Measurements from ENCODE around the gene VIPR2. TPM values are rescaled to one million over a fixed set of nuclear protein-coding genes. Genes with fewer than 3 reads are reported as not detected.
"Not testable (repeated sequence)": the region's sequence is repeated elsewhere in the genome, so short reads cannot be mapped to it uniquely, and the experiment has no call there.

Gene VIPR2
- total RNA-seq, 3 donors from 2014 or later = 0.48 to 14.0 (median 4.6) TPM

DNA sequence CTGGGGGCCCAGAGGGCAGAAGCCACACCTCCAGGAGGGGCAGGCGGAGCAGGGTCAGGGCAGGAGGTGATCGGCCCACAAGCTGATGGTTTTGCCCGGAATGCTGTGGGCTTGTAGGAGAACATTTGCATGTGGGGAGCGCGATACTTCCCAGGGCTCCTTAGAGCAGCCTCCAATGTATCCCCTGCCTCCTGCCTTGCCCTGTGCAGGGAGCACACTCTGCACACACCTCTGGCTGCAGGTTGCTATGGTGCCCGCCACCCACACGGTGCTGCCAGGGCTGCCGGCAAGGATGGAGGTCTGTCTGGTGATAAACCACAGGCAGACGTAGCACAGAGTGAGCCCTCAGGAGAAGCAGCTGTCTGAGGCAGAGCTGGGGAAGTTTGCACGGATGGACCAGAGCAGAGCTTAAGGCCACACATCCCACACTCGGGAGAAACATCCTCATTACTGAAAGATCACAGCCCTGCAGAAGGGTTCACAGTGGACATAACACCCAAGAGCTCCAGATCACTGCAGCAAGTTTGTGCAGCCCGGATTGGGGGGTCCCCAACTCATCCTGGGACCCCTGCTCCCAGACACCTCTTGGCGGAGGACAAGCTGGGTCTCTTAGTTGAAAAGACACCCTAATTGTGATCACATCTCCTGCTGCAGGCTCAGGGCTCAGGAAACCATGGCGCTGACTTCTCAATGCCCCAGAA, 41.8 kb downstream of the VIPR2 start:
- peaks cover 0 to 5% of the 10 kb centered on the region in 2 donors for H3K4me1 ChIP-seq
- H3K36me3 ChIP-seq = no peaks in the 10 kb centered on the region
- no peak overlapping the region for H3K27ac ChIP-seq
- H3K9me3 ChIP-seq = no peaks in the 10 kb centered on the region
- intact Hi-C loops (cut with DNase I; ENCODE audit: low total_unique reads) = no loop called here
- H3K4me3 ChIP-seq = no peak overlapping the region
- DNase-seq (ENCODE audit: low spot score in 2 of 2) = peak in 1 of 2 donors; percentile 43
- H3K27me3 ChIP-seq = no peaks in the 10 kb centered on the region
- TF ChIP-seq, protein P1, sequence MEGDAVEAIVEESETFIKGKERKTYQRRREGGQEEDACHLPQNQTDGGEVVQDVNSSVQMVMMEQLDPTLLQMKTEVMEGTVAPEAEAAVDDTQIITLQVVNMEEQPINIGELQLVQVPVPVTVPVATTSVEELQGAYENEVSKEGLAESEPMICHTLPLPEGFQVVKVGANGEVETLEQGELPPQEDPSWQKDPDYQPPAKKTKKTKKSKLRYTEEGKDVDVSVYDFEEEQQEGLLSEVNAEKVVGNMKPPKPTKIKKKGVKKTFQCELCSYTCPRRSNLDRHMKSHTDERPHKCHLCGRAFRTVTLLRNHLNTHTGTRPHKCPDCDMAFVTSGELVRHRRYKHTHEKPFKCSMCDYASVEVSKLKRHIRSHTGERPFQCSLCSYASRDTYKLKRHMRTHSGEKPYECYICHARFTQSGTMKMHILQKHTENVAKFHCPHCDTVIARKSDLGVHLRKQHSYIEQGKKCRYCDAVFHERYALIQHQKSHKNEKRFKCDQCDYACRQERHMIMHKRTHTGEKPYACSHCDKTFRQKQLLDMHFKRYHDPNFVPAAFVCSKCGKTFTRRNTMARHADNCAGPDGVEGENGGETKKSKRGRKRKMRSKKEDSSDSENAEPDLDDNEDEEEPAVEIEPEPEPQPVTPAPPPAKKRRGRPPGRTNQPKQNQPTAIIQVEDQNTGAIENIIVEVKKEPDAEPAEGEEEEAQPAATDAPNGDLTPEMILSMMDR (IDR thresholded peaks at IDR 0.05) = no peak
- TF ChIP-seq POLR2AphosphoS5 (IDR thresholded peaks at IDR 0.05) (no peak), POLR2A (IDR thresholded peaks at IDR 0.05) (no peak)

DNA sequence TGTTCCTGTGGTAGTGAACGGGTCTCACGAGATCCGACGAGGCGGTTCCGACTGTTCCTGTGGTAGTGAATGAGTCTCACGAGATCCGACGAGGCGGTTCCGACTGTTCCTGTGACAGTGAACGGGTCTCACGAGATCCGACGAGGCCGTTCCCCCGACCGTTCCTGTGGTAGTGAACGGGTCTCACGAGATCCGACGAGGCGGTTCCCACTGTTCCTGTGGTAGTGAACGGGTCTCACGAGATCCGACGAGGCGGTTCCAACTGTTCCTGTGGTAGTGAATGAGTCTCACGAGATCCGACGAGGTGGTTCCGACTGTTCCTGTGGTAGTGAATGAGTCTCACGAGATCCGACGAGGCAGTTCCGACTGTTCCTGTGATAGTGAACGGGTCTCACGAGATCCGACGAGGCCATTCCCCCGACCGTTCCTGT, 43.0 kb downstream of the VIPR2 start:
- intact Hi-C loops (cut with DNase I; ENCODE audit: low total_unique reads); H3K27ac ChIP-seq; H3K4me1 ChIP-seq; H3K4me3 ChIP-seq; H3K27me3 ChIP-seq; H3K9me3 ChIP-seq; H3K36me3 ChIP-seq: not testable (repeated sequence)
- DNase-seq (ENCODE audit: low spot score in 2 of 2) = peak in 1 of 2 donors; percentile 38

DNA sequence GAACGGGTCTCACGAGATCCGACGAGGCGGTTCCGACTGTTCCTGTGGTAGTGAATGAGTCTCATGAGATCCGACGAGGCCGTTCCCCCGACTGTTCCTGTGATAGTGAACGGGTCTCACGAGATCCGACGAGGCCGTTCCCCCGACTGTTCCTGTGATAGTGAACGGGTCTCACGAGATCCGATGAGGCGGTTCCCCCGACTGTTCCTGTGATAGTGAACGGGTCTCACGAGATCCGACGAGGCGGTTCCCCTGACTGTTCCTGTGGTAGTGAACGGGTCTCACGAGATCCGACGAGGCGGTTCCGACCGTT, 43.6 kb downstream of the VIPR2 start:
- H3K4me1 ChIP-seq; H3K4me3 ChIP-seq; H3K36me3 ChIP-seq; H3K9me3 ChIP-seq; intact Hi-C loops (cut with DNase I; ENCODE audit: low total_unique reads); H3K27ac ChIP-seq; H3K27me3 ChIP-seq: not testable (repeated sequence)
- peak in 1 of 2 donors; percentile 43 for DNase-seq (ENCODE audit: low spot score in 2 of 2)

DNA sequence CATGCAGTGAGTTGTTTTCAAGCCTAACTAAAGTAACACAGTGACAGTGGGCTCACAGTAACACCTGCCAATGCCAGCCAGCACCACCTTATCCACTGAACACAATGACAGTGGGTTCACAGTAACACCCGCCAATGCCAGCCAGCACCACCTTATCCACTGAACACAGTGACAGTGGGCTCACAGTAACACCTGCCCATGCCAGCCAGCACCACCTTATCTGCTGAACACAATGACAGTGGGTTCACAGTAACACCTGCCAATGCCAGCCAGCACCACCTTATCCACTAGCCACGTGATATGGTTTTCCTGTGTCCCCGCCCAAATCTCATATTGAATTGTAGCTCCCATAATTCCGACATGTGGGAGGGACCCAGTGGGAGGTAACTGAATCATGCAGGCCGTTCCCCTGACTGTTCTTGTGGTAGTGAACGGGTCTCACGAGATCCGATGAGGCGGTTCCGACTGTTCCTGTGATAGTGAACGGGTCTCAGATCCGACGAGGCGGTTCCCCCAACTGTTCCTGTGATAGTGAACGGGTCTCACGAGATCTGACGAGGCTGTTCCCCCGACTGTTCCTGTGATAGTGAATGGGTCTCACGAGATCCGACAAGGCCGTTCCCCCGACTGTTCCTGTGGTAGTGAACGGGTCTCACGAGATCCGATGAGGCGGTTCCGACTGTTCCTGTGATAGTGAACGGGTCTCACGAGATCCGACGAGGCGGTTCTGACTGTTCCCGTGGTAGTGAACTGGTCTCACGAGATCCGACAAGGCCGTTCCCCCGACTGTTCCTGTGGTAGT, 44.2 kb downstream of the VIPR2 start:
- H3K4me1 ChIP-seq; H3K4me3 ChIP-seq; H3K36me3 ChIP-seq; H3K27me3 ChIP-seq; H3K9me3 ChIP-seq; intact Hi-C loops (cut with DNase I; ENCODE audit: low total_unique reads): not testable (repeated sequence)
- peak in 1 of 2 donors; percentile 33 for DNase-seq (ENCODE audit: low spot score in 2 of 2)
- H3K27ac ChIP-seq = peak overlapping the region; percentile 46 to 86

DNA sequence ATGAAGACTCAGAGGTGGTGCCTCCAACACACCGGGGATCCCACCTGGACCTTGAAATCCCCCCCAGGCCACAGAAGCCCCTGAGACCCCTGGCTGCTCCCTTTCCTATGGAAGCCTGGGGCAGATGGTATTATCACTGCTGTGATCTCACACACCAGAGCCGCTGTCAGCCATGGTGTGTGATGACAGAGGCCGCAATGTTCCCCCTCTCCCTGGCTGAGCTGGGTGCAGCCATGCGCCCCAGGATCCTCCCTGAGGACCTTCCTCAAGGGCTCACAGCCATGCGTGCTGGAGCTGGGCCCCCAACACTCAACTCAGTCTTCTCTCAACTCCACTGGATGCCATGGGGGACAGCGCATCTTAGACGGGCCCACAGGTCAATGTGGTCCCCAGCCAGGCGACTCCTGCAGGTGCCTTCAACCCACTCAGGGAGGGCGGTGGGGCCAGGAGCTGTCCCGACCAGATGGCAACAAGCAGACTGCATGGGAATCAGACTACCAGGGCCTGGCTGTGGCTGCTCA, 44.9 kb downstream of the VIPR2 start:
- peak in 1 of 2 donors; percentile 20 for DNase-seq (ENCODE audit: low spot score in 2 of 2)
- Histone ChIP-seq H3K4me3 (no peak overlapping the region), H3K27ac (peak overlapping the region; percentile 46 to 86), H3K9me3 (no peaks in the 10 kb centered on the region), H3K4me1 (peaks cover 0 to 5% of the 10 kb centered on the region in 2 donors), H3K27me3 (no peaks in the 10 kb centered on the region), H3K36me3 (no peaks in the 10 kb centered on the region)
- TF ChIP-seq, protein P1 (IDR thresholded peaks at IDR 0.05) = no peak
- TF ChIP-seq POLR2AphosphoS5 (IDR thresholded peaks at IDR 0.05) = no peak
- TF ChIP-seq POLR2A (IDR thresholded peaks at IDR 0.05) = no peak
- intact Hi-C loops (cut with DNase I; ENCODE audit: low total_unique reads) = no loop called here

DNA sequence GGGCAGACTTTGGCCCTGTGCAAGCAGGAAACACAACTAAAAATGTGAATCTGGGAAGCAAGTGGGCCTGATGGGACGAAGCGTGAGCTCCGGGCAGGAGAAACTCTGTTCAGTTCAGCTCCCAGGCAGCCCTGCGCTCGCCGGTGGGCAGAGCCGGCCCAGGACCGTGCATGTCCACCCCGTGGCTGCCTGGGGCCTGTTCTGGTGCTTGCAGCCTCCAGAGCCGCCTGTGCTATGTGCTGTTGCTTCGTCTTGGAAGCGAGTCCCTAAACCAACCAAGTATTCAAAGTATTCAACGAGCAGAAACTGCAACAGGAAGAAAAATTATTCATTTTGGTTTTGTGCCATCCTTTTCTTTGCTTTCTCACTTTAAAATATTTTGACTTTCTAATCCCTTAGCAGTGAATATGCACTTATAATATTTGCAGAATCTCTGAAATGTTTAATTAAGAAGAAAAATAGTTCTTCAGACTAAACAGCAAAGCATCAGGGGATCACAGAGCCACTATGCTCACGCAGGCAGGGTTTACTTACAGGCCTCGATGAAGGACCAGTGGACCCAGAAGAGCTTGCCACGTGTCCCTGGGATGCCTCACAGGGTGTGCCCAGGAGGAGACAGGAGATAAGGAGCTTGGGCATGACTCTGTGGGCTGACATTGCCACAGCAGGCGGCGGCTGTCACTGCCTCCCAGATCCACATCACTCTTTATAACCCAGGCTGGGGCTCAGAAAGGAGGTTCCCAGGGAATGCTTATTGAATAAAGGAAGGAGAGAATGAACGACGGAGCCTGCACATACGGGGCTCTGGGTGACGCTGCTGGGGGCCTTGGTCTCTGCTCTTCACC, 45.6 kb downstream of the VIPR2 start:
- no peak overlapping the region for H3K4me3 ChIP-seq
- peak; percentile 47 to 48 for DNase-seq (ENCODE audit: low spot score in 2 of 2)
- peak overlapping the region; percentile 59 to 86 for H3K27ac ChIP-seq
- intact Hi-C loops (cut with DNase I; ENCODE audit: low total_unique reads) = no loop called here
- no peaks in the 10 kb centered on the region for H3K36me3 ChIP-seq
- H3K27me3 ChIP-seq = no peaks in the 10 kb centered on the region
- TF ChIP-seq POLR2AphosphoS5 (IDR thresholded peaks at IDR 0.05) (no peak), POLR2A (IDR thresholded peaks at IDR 0.05) (no peak)
- TF ChIP-seq, protein P1 (IDR thresholded peaks at IDR 0.05) = no peak
- no peaks in the 10 kb centered on the region for H3K9me3 ChIP-seq
- H3K4me1 ChIP-seq = peaks cover 0 to 5% of the 10 kb centered on the region in 2 donors
